Pancreas (tissue), 10 donors: ENCODE results near the gene APOBEC2. TPM values are rescaled to one million over a fixed set of nuclear protein-coding genes. Genes with fewer than 3 reads are reported as not detected.

Experiments used
- ATAC-seq, 4 donors: fragments of 200-7000 bp; cut with Tn5 transposase; one replicate each; pipeline versions ENCODE4 v1.8.0 to v1.9.1; 2020; ENCODE audit warnings: mild to moderate bottlenecking in 4 of 4, moderate library complexity in 4 of 4
- DNase-seq, 6 donors: peaks; one replicate each; pipeline ENCODE4 v3.0.0-alpha.2; 2020
- FAIRE-seq: peaks from 2 replicates; lab custom pipeline; 2012; peaks lifted over from hg19 to GRCh38; lab: Jason Lieb, UNC
- H3K27ac ChIP-seq, 4 donors: fragments of 200-600 bp; sonication (generic); 1 replicate in 3 of 4; 2 replicates in 1 of 4; pipeline versions ENCODE4 v1.5.0 to v1.8.0; 2020
- H3K27me3 ChIP-seq, 4 donors: fragments of 200-600 bp; one replicate each; pipeline ENCODE4 v1.8.0; 2021
- H3K36me3 ChIP-seq, 3 donors: fragments of 200-600 bp; sonication (generic) in 1 of 3; one replicate each; pipeline versions ENCODE4 v1.5.0 to v1.8.0; 2020 to 2021
- H3K4me1 ChIP-seq, 3 donors: fragments of 200-600 bp; one replicate each; pipeline ENCODE4 v1.8.0; 2021
- H3K4me3 ChIP-seq, 4 donors: fragments of 200-600 bp; sonication (generic) in 2 of 4; one replicate each; pipeline versions ENCODE4 v1.5.0 to v1.8.0; 2020 to 2021
- H3K9me3 ChIP-seq, 4 donors: fragments of 200-600 bp; one replicate each; pipeline ENCODE4 v1.8.0; 2021
- CTCF ChIP-seq, 4 donors: fragments of 200-600 bp; sonication (generic) in 3 of 4; IDR thresholded peaks; one replicate each; pipeline versions ENCODE4 v1.5.0 to v1.8.0; 2021; ENCODE audit warnings: antibody characterized with exemption in 4 of 4
- WGBS, 2 donors: extraction: QIAGEN DNeasy Blood & Tissue Kit; methylation state at CpG; one replicate each; pipeline ENCODE4 v1.1.7; 2013; 5-methylcytosine and 5-hydroxymethylcytosine counted together
- intact Hi-C, 3 donors: fragments of 100-400 bp; cut with DNase I; formaldehyde crosslinking; loops; one replicate each; pipeline versions ENCODE4 v1.11.1 to v1.14.2; 2022
- polyA plus RNA-seq, 2 donors: library from polyadenylated mRNA; stranded (reverse); fragments of 200-250 nt; gene quantifications; one replicate each; pipeline ENCODE4 v1.2.3, GENCODE V29; 2013
- total RNA-seq, 6 donors: library from RNA; stranded (reverse); fragmentation: NEBNext Ultra II Directional in 4 of 6; extraction: Animal tissue kit (Norgen Biotek cat#: 25700) in 4 of 6; gene quantifications; one replicate each; pipeline versions ENCODE4 v1.2.1 to v1.2.4, GENCODE V29; 2021 to 2023
- donor health status: healthy with polysubstance abuse.
- donor health status: DM: no; HTN: no; CAD: no; lungs with moderate emphysema.
- donor health status: DM: no; HTN: no; CAD: no.
- donor health status: control.
- donor health status: control.
- donor health status: Bipolar disorder and iron deficiency.
- donor health status: DM: yes; HTN: yes; CAD: no.
- donor health status: DM: no; HTN: no; CAD: no.
- donor health status: DM: no; HTN: no; CAD: no.
- donor health status: DM: yes; HTN: yes; CAD: no.

APOBEC2 gene
- total and polyA plus RNA-seq, 8 donors, result 2.7 to 29.6 (median 8.6) TPM

- DNase-seq (peak; percentile 80 to 99 (median 92)), ATAC-seq (peak; percentile 93 to 97 (median 96)), FAIRE-seq (no peak)
- Histone ChIP-seq H3K4me3 (peak overlapping the region; percentile 29 to 51 (median 40)), H3K27ac (peak overlapping the region; percentile 83 to 91 (median 86)), H3K4me1 (peaks cover 0 to 24% (median 6%) of the 10 kb centered on the region in 3 donors), H3K9me3 (no peaks in the 10 kb centered on the region), H3K36me3 (no peaks in the 10 kb centered on the region), H3K27me3 (no peaks in the 10 kb centered on the region)
- 4% methylated on average over 39 to 45 of the region's 45 CpGs for WGBS, 2 donors
- peak; percentile 99 for TF ChIP-seq CTCF (IDR thresholded peaks at IDR 0.05)
- intact Hi-C loops, result loop anchor here in 2 of 3 donors (10.0 kb wide), 1 partner anchor 133 kb away; no protein-coding TSS in a partner anchor
Measured at GRCh38 chr6:41027799-41028560, 25.0 kb upstream of the APOBEC2 start.

GRCh38 chr6:41028561-41029412 is 24.2 kb upstream of the APOBEC2 start:
- TF ChIP-seq CTCF (IDR thresholded peaks at IDR 0.05), result no peak
- peak; percentile 68 to 73 (median 71) for ATAC-seq
- no peak for FAIRE-seq
- H3K9me3 ChIP-seq, result no peaks in the 10 kb centered on the region
- peak overlapping the region in 3 of 4 donors; percentile 37 to 51 (median 43) for H3K4me3 ChIP-seq
- peaks cover 0 to 1% (median 0%) of the 10 kb centered on the region in 3 donors for H3K36me3 ChIP-seq
- peak in 2 of 6 donors; percentile 45 to 55 for DNase-seq
- peaks cover 0 to 25% (median 6%) of the 10 kb centered on the region in 3 donors for H3K4me1 ChIP-seq
- intact Hi-C loops, result loop anchor here in 2 of 3 donors (10.0 kb wide), 1 partner anchor 134 kb away; no protein-coding TSS in a partner anchor
- 36% methylated on average over 13 of the region's 13 CpGs for whole genome bisulfite sequencing, 2 donors
- H3K27ac ChIP-seq, result peak overlapping the region; percentile 83 to 91 (median 86)
- no peaks in the 10 kb centered on the region for H3K27me3 ChIP-seq

GRCh38 chr6:41032830-41033229 is 20.2 kb upstream of the APOBEC2 start:
- ATAC-seq (no peak), DNase-seq (peak in 1 of 6 donors; percentile 57), FAIRE-seq (no peak)
- Histone ChIP-seq H3K27me3 (no peaks in the 10 kb centered on the region), H3K27ac (no peak overlapping the region), H3K9me3 (no peaks in the 10 kb centered on the region), H3K4me1 (peaks cover 13 to 52% (median 28%) of the 10 kb centered on the region in 3 donors), H3K4me3 (no peak overlapping the region), H3K36me3 (peaks cover 0 to 7% (median 0%) of the 10 kb centered on the region in 3 donors)
- no peak for TF ChIP-seq CTCF (IDR thresholded peaks at IDR 0.05)
- WGBS, 2 donors, result 93 to 94% methylated on average over 15 of the region's 15 CpGs
- intact Hi-C loops, result loop anchor here in 2 of 3 donors (5.0 to 10.0 kb wide), 2 partner anchors 34 to 138 kb away; no protein-coding TSS in a partner anchor

GRCh38 chr6:41033776-41034175 is 19.2 kb upstream of the APOBEC2 start:
- intact Hi-C loops, result loop anchor here in 2 of 3 donors (5.0 to 10.0 kb wide), 2 partner anchors 34 to 139 kb away; no protein-coding TSS in a partner anchor
- no peak for TF ChIP-seq CTCF (IDR thresholded peaks at IDR 0.05)
- no peak overlapping the region for H3K4me3 ChIP-seq
- H3K9me3 ChIP-seq, result no peaks in the 10 kb centered on the region
- FAIRE-seq (no peak), DNase-seq (no peak), ATAC-seq (no peak)
- H3K27ac ChIP-seq, result no peak overlapping the region
- WGBS, 2 donors, result 88 to 91% methylated on average over 13 of the region's 13 CpGs
- no peaks in the 10 kb centered on the region for H3K27me3 ChIP-seq
- H3K4me1 ChIP-seq, result peaks cover 13 to 45% (median 26%) of the 10 kb centered on the region in 3 donors
- H3K36me3 ChIP-seq, result peaks cover 0 to 7% (median 0%) of the 10 kb centered on the region in 3 donors
